ENCODE data around the gene HADHB. TPM values are rescaled to one million over a fixed set of nuclear protein-coding genes. Genes with fewer than 3 reads are reported as not detected.

Gene HADHB
- total and polyA plus RNA-seq, 2 of the 13 experiments (the other 11 are each of a cell fraction or from before 2014, with no cell fraction given): 112 to 238 TPM

GRCh38 chr2:26314243-26314642 is 69.5 kb downstream of the HADHB start (continued):
- no peak for TF ChIP-seq ZNF780A (CRISPR knock-in tag; IDR thresholded peaks at IDR 0.05)
- 0 out of 4 replicates have a peak, but pooled peaks of 1 of the 2 experiments have one; percentile 32 for TF ChIP-seq HMGXB4 (CRISPR knock-in tag; IDR thresholded peaks at IDR 0.05; ENCODE audit: borderline replicate concordance in 1 of 2, low read depth in 1 of 2)
- 0 out of 2 replicates have a peak, but pooled peaks have one; percentile 4 for TF ChIP-seq TARDBP (CRISPR knock-in tag; IDR thresholded peaks at IDR 0.05)
- no peak for TF ChIP-seq KLF9 (CRISPR knock-in tag; IDR thresholded peaks at IDR 0.05; ENCODE audit: low read depth)
- no peak for TF ChIP-seq HMGA1 (CRISPR knock-in tag; conservative IDR thresholded peaks at IDR 0.05)
- no peak for TF ChIP-seq PHF5A (CRISPR knock-in tag; IDR thresholded peaks at IDR 0.05; ENCODE audit: low read depth, unreplicated experiment)
- peak; percentile 29; the same call in 1 of the 2 replicates for TF ChIP-seq TFAP4 (IDR thresholded peaks at IDR 0.05; ENCODE audit: borderline replicate concordance, low read depth)
- TF ChIP-seq ZNF512B (CRISPR knock-in tag; IDR thresholded peaks at IDR 0.05; ENCODE audit: borderline replicate concordance): no peak
- TF ChIP-seq ZNF382 (CRISPR knock-in tag; IDR thresholded peaks at IDR 0.05; ENCODE audit: borderline replicate concordance): no peak
- no peak for TF ChIP-seq TAF15 (IDR thresholded peaks at IDR 0.05; ENCODE audit: low read depth, low read length, poor library complexity, severe bottlenecking)
- no peak for TF ChIP-seq ZNF253 (CRISPR knock-in tag; IDR thresholded peaks at IDR 0.05; ENCODE audit: borderline replicate concordance)
- no peak for TF ChIP-seq KDM1A (CRISPR knock-in tag; IDR thresholded peaks at IDR 0.05)
- TF ChIP-seq ATF2 (CRISPR knock-in tag; IDR thresholded peaks at IDR 0.05): no peak
- TF ChIP-seq CTCF (CRISPR knock-in tag; IDR thresholded peaks at IDR 0.05): peak; percentile 94
- no peak for TF ChIP-seq ISL2 (CRISPR knock-in tag; IDR thresholded peaks at IDR 0.05)
- no peak for TF ChIP-seq TBL1XR1 (IDR thresholded peaks at IDR 0.05; ENCODE audit: borderline replicate concordance, low read length, partially characterized antibody)
- no peak for TF ChIP-seq JUND (CRISPR knock-in tag; IDR thresholded peaks at IDR 0.05)
- no peak for TF ChIP-seq RAD51 (IDR thresholded peaks at IDR 0.05; ENCODE audit: borderline replicate concordance)
- no peak for TF ChIP-seq TFDP2 (CRISPR knock-in tag; IDR thresholded peaks at IDR 0.05)
- TF ChIP-seq GPN1 (CRISPR knock-in tag; IDR thresholded peaks at IDR 0.05; ENCODE audit: borderline replicate concordance): no peak
